Measurements from ENCODE around the gene ETV2. TPM values are rescaled to one million over a fixed set of nuclear protein-coding genes. Genes with fewer than 3 reads are reported as not detected.

The ETV2 gene
- polyA plus RNA-seq, 1 donor: 1.5 TPM

GRCh38 chr19:35623327-35624010, 18.1 kb upstream of the ETV2 start:
- H3K36me3 ChIP-seq (ENCODE audit: control insufficient read depth, insufficient read depth, low read length): peaks cover 13% of the 10 kb centered on the region
- DNase-seq: no peak
- no peak overlapping the region for H3K27ac ChIP-seq (ENCODE audit: low read length)
- no CpG with 5 or more reads among the region's 6 CpGs for WGBS (ENCODE audit: insufficient coverage, low lambda C conversion rate)
- H3K4me1 ChIP-seq (ENCODE audit: control insufficient read depth, insufficient read depth, low read length): no peaks in the 10 kb centered on the region
- no peak overlapping the region for H3K4me3 ChIP-seq (ENCODE audit: low read length)
- no peaks in the 10 kb centered on the region for H3K27me3 ChIP-seq (ENCODE audit: control insufficient read depth, insufficient read depth, low read length)
- H3K9me3 ChIP-seq (ENCODE audit: control insufficient read depth, low read depth, low read length): no peaks in the 10 kb centered on the region

GRCh38 chr19:35628264-35628564, 13.3 kb upstream of the ETV2 start:
- Histone ChIP-seq H3K36me3 (ENCODE audit: control insufficient read depth, insufficient read depth, low read length) (peaks cover 27% of the 10 kb centered on the region), H3K27me3 (ENCODE audit: control insufficient read depth, insufficient read depth, low read length) (no peaks in the 10 kb centered on the region), H3K9me3 (ENCODE audit: control insufficient read depth, low read depth, low read length) (no peaks in the 10 kb centered on the region), H3K27ac (ENCODE audit: low read length) (peak overlapping the region; percentile 85), H3K4me1 (ENCODE audit: control insufficient read depth, insufficient read depth, low read length) (peaks cover 6% of the 10 kb centered on the region), H3K4me3 (ENCODE audit: low read length) (peak overlapping the region; percentile 85)
- DNase-seq: no peak
- no CpG with 5 or more reads among the region's 9 CpGs for WGBS (ENCODE audit: insufficient coverage, low lambda C conversion rate)

- Histone ChIP-seq H3K27ac (ENCODE audit: low read length) (peak within 1 kb of the TSS; percentile 85), H3K27me3 (ENCODE audit: control insufficient read depth, insufficient read depth, low read length) (no peaks in the 10 kb centered on the region), H3K36me3 (ENCODE audit: control insufficient read depth, insufficient read depth, low read length) (peaks cover 32% of the 10 kb centered on the region), H3K4me1 (ENCODE audit: control insufficient read depth, insufficient read depth, low read length) (peaks cover 6% of the 10 kb centered on the region), H3K4me3 (ENCODE audit: low read length) (peak within 1 kb of the TSS; percentile 85), H3K9me3 (ENCODE audit: control insufficient read depth, low read depth, low read length) (no peaks in the 10 kb centered on the region)
- DNase-seq: peak; percentile 99
- WGBS (ENCODE audit: insufficient coverage, low lambda C conversion rate): no CpG with 5 or more reads among the region's 56 CpGs
These were observed 12.8 kb upstream of the ETV2 start, which contains the start of gene RBM42 for GRCh38 chr19:35628565-35629331. Gene RBM42, plus strand, starts transcription at chr19:35629036. Its CDS starts 118 bp downstream, at chr19:35629154.

GRCh38 chr19:35629332-35629633, 12.3 kb upstream of the ETV2 start:
- Histone ChIP-seq H3K4me1 (ENCODE audit: control insufficient read depth, insufficient read depth, low read length) (peaks cover 6% of the 10 kb centered on the region), H3K27ac (ENCODE audit: low read length) (peak overlapping the region; percentile 85), H3K27me3 (ENCODE audit: control insufficient read depth, insufficient read depth, low read length) (no peaks in the 10 kb centered on the region), H3K4me3 (ENCODE audit: low read length) (peak overlapping the region; percentile 85), H3K36me3 (ENCODE audit: control insufficient read depth, insufficient read depth, low read length) (peaks cover 37% of the 10 kb centered on the region), H3K9me3 (ENCODE audit: control insufficient read depth, low read depth, low read length) (no peaks in the 10 kb centered on the region)
- no peak for DNase-seq
- no CpG with 5 or more reads among the region's 15 CpGs for WGBS (ENCODE audit: insufficient coverage, low lambda C conversion rate)

GRCh38 chr19:35633727-35634440, 7.7 kb upstream of the ETV2 start:
- Histone ChIP-seq H3K27ac (ENCODE audit: low read length) (no peak overlapping the region), H3K36me3 (ENCODE audit: control insufficient read depth, insufficient read depth, low read length) (peaks cover 70% of the 10 kb centered on the region), H3K9me3 (ENCODE audit: control insufficient read depth, low read depth, low read length) (no peaks in the 10 kb centered on the region), H3K4me3 (ENCODE audit: low read length) (no peak overlapping the region), H3K27me3 (ENCODE audit: control insufficient read depth, insufficient read depth, low read length) (no peaks in the 10 kb centered on the region), H3K4me1 (ENCODE audit: control insufficient read depth, insufficient read depth, low read length) (peaks cover 6% of the 10 kb centered on the region)
- no CpG with 5 or more reads among the region's 29 CpGs for whole genome bisulfite sequencing (ENCODE audit: insufficient coverage, low lambda C conversion rate)
- DNase-seq: no peak

GRCh38 chr19:35636651-35637050, 4.9 kb upstream of the ETV2 start:
- Histone ChIP-seq H3K36me3 (ENCODE audit: control insufficient read depth, insufficient read depth, low read length) (peaks cover 57% of the 10 kb centered on the region), H3K27me3 (ENCODE audit: control insufficient read depth, insufficient read depth, low read length) (no peaks in the 10 kb centered on the region), H3K9me3 (ENCODE audit: control insufficient read depth, low read depth, low read length) (no peaks in the 10 kb centered on the region), H3K4me3 (ENCODE audit: low read length) (no peak overlapping the region), H3K4me1 (ENCODE audit: control insufficient read depth, insufficient read depth, low read length) (peaks cover 3% of the 10 kb centered on the region), H3K27ac (ENCODE audit: low read length) (no peak overlapping the region)
- no CpG with 5 or more reads among the region's 3 CpGs for WGBS (ENCODE audit: insufficient coverage, low lambda C conversion rate)
- DNase-seq: no peak

- Histone ChIP-seq H3K4me3 (ENCODE audit: low read length) (no peak overlapping the region), H3K4me1 (ENCODE audit: control insufficient read depth, insufficient read depth, low read length) (peaks cover 8% of the 10 kb centered on the region), H3K36me3 (ENCODE audit: control insufficient read depth, insufficient read depth, low read length) (peaks cover 54% of the 10 kb centered on the region), H3K9me3 (ENCODE audit: control insufficient read depth, low read depth, low read length) (no peaks in the 10 kb centered on the region), H3K27me3 (ENCODE audit: control insufficient read depth, insufficient read depth, low read length) (peaks cover 4% of the 10 kb centered on the region), H3K27ac (ENCODE audit: low read length) (no peak overlapping the region)
- DNase-seq: no peak
- no CpG with 5 or more reads among the region's 25 CpGs for WGBS (ENCODE audit: insufficient coverage, low lambda C conversion rate)
These were observed 4.4 kb upstream of the ETV2 start for GRCh38 chr19:35637165-35637564.

- whole genome bisulfite sequencing (ENCODE audit: insufficient coverage, low lambda C conversion rate): 60% methylated on average over 1 of the region's 6 CpGs
- H3K4me1 ChIP-seq (ENCODE audit: control insufficient read depth, insufficient read depth, low read length): peaks cover 17% of the 10 kb centered on the region
- H3K9me3 ChIP-seq (ENCODE audit: control insufficient read depth, low read depth, low read length): no peaks in the 10 kb centered on the region
- H3K27ac ChIP-seq (ENCODE audit: low read length): no peak overlapping the region
- H3K27me3 ChIP-seq (ENCODE audit: control insufficient read depth, insufficient read depth, low read length): peaks cover 7% of the 10 kb centered on the region
- DNase-seq: no peak
- H3K4me3 ChIP-seq (ENCODE audit: low read length): no peak overlapping the region
- H3K36me3 ChIP-seq (ENCODE audit: control insufficient read depth, insufficient read depth, low read length): peaks cover 33% of the 10 kb centered on the region
These were observed 2.3 kb upstream of the ETV2 start for GRCh38 chr19:35639321-35639639.

GRCh38 chr19:35639863-35640262, 1.7 kb upstream of the ETV2 start:
- Histone ChIP-seq H3K4me1 (ENCODE audit: control insufficient read depth, insufficient read depth, low read length) (peaks cover 19% of the 10 kb centered on the region), H3K27me3 (ENCODE audit: control insufficient read depth, insufficient read depth, low read length) (peaks cover 7% of the 10 kb centered on the region), H3K9me3 (ENCODE audit: control insufficient read depth, low read depth, low read length) (no peaks in the 10 kb centered on the region), H3K27ac (ENCODE audit: low read length) (no peak overlapping the region), H3K36me3 (ENCODE audit: control insufficient read depth, insufficient read depth, low read length) (peaks cover 28% of the 10 kb centered on the region), H3K4me3 (ENCODE audit: low read length) (no peak overlapping the region)
- DNase-seq: no peak
- WGBS (ENCODE audit: insufficient coverage, low lambda C conversion rate): no CpG with 5 or more reads among the region's 8 CpGs

- DNase-seq: no peak
- Histone ChIP-seq H3K27me3 (ENCODE audit: control insufficient read depth, insufficient read depth, low read length) (peaks cover 7% of the 10 kb centered on the region), H3K36me3 (ENCODE audit: control insufficient read depth, insufficient read depth, low read length) (peaks cover 11% of the 10 kb centered on the region), H3K4me1 (ENCODE audit: control insufficient read depth, insufficient read depth, low read length) (peaks cover 24% of the 10 kb centered on the region), H3K27ac (ENCODE audit: low read length) (no peak overlapping the region), H3K9me3 (ENCODE audit: control insufficient read depth, low read depth, low read length) (no peaks in the 10 kb centered on the region), H3K4me3 (ENCODE audit: low read length) (no peak overlapping the region)
- WGBS (ENCODE audit: insufficient coverage, low lambda C conversion rate): no CpG with 5 or more reads among the region's 10 CpGs
These were observed 767 bp downstream of the ETV2 start for GRCh38 chr19:35642312-35642711.
